Right lobe of liver (tissue), 6 donors: ENCODE data around the gene APOB. TPM values are rescaled to one million over a fixed set of nuclear protein-coding genes. Genes with fewer than 3 reads are reported as not detected.

Experiments used
- ATAC-seq, 4 donors: fragments of 200-7000 bp; cut with Tn5 transposase; one replicate each; pipeline ENCODE4 v1.9.1; 2020; ENCODE audit warnings: mild to moderate bottlenecking in 4 of 4, moderate library complexity in 4 of 4
- DNase-seq, 3 donors: peaks; one replicate each; pipeline ENCODE4 v3.0.0-alpha.2; 2020
- H3K27ac ChIP-seq, 3 donors: fragments of 200-600 bp; one replicate each; pipeline ENCODE4 v1.8.0; 2022
- H3K27me3 ChIP-seq, 2 donors: fragments of 200-600 bp; one replicate each; pipeline ENCODE4 v1.8.0; 2022
- H3K36me3 ChIP-seq, 4 donors: fragments of 200-600 bp; sonication (generic) in 1 of 4; one replicate each; pipeline versions ENCODE4 v1.5.1 to v1.8.0; 2017 to 2022; ENCODE audit warnings: control low read depth in 1 of 4
- H3K4me1 ChIP-seq, 4 donors: fragments of 200-600 bp; sonication (generic) in 1 of 4; one replicate each; pipeline versions ENCODE4 v1.5.1 to v1.8.0; 2017 to 2022; ENCODE audit warnings: control low read depth in 1 of 4
- H3K4me3 ChIP-seq, 3 donors: fragments of 200-600 bp; one replicate each; pipeline ENCODE4 v1.8.0; 2022
- H3K9me3 ChIP-seq, 4 donors: fragments of 200-600 bp; sonication (generic) in 1 of 4; one replicate each; pipeline versions ENCODE4 v1.5.1 to v1.8.0; 2017 to 2022; ENCODE audit warnings: control low read depth in 1 of 4
- CTCF ChIP-seq, 4 donors: fragments of 200-600 bp in 3 of 4; fragments of 450-650 bp in 1 of 4; IDR thresholded peaks; one replicate each; pipeline versions ENCODE4 v1.5.1 to v1.8.0; 2016 to 2022; ENCODE audit warnings: antibody characterized with exemption in 4 of 4, mild to moderate bottlenecking in 2 of 4
- POLR2A ChIP-seq: fragments of 450-650 bp; IDR thresholded peaks from one replicate; pipeline ENCODE4 v1.6.1; 2017; ENCODE audit warnings: antibody characterized with exemption, mild to moderate bottlenecking
- WGBS: methylation state at CpG from one replicate; pipeline ENCODE4 v1.1.6; 2018; ENCODE audit warnings: low coverage, low lambda C conversion rate; ENCODE audit not compliant: insufficient coverage; ENCODE audit errors: missing lambda C conversion rate; 5-methylcytosine and 5-hydroxymethylcytosine counted together
- intact Hi-C, 2 donors: fragments of 100-400 bp; cut with DNase I; formaldehyde crosslinking; loops; one replicate each; pipeline versions ENCODE4 v1.11.2 to v1.14.1; 2022
- total RNA-seq, 6 experiments: library from RNA; depleted of rRNA in 2 of 6; stranded (reverse); fragments of >200 nt in 2 of 6; fragmentation: NEBNext Ultra II Directional in 3 of 6; extraction: Animal tissue kit (Norgen Biotek cat#: 25700) in 3 of 6; gene quantifications; one replicate each; pipeline versions ENCODE4 v1.1.0 to v1.2.4, GENCODE V29; 2016 to 2023
- donor health status: DM: no; HTN: yes; CAD: no.
- donor health status: DM: no; HTN: no; CAD: no.
- donor health status: DM: no; HTN: no; CAD: no.
- donor health status: DM: no; HTN: yes; CAD: no.
- donor health status: DM: no; HTN: yes; CAD: no.

The APOB gene
- total RNA-seq, 6 experiments from 2014 or later = 2,615 to 3,271 (median 2,774) TPM

DNA sequence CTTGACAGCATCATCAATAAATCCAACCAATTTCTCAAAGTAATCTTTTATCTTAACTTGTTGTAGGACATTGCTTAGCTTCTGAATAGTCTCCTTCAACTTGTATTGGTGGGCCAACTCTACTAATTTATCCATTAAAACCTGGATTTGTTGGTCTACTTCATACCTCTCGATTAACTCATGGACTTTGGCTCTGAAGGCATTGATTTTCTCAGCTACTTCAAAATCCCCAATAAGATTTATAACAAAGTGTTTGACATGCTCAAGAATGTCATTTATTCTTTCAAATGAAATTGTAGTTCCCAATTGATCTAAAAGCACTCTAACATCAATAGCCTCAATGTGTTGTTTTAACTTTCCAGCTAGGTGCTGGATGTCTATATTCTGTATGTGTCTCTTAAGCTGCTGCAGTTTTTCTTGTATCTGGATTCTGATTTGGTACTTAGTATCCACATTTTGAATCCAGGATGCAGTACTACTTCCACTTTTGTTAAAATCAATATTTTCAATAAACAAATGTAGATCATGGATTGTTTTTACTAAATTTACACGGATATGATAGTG is 34.1 kb downstream of the APOB start:
- Histone ChIP-seq H3K36me3 (peaks cover 0 to 99% (median 56%) of the 10 kb centered on the region in 4 donors), H3K27me3 (no peaks in the 10 kb centered on the region), H3K27ac (no peak overlapping the region), H3K9me3 (no peaks in the 10 kb centered on the region), H3K4me1 (peaks cover 0 to 10% (median 0%) of the 10 kb centered on the region in 4 donors), H3K4me3 (no peak overlapping the region)
- WGBS = 25% methylated on average over 2 of the region's 2 CpGs
- ATAC-seq = no peak
- no peak for DNase-seq
- intact Hi-C loops = no loop called here
- no peak for TF ChIP-seq POLR2A
- no peak for TF ChIP-seq CTCF (IDR thresholded peaks at IDR 0.05)

DNA sequence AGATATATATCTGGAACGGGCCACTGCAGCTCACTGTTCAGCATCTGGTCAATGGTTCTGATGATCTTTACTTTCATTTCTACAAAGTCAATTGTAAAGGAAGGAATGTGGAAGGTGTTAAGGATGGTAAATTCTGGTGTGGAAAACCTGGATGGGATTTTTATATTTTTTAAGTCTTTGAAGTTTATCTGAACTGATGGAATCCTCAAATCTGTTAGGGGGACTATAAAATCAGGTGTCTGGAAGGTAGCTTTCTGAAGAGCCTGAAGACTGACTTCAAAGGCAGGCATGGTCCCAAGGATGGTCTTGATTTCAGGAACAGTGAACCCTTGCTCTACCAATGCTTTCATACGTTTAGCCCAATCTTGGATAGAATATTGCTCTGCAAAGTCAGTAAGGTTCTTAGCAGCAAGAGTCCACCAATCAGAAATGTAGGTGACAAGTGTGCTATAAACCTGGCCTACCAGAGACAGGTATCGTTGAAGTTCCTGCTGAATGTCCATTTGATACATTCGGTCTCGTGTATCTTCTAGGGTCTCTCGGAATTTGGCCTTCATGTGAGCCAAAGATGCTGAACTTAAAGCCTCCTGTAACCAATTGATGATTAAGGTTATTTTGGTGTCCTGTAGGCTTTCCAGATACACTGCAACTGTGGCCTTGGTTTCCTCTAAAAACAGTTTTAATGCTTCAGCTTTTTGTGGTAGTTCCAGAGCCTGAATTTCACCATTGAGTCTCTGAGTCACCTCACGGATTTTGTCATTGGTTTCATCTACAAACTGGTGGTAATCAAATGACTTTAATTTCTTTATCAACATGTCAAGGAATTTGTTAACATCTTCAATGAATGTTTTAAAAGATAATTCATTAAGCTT is 34.8 kb downstream of the APOB start:
- H3K27ac ChIP-seq = no peak overlapping the region
- DNase-seq (no peak), ATAC-seq (peak in 2 of 4 donors; percentile 0 to 1)
- no peak overlapping the region for H3K4me3 ChIP-seq
- no peak for TF ChIP-seq CTCF (IDR thresholded peaks at IDR 0.05)
- TF ChIP-seq POLR2A = peak; percentile 48
- H3K9me3 ChIP-seq = no peaks in the 10 kb centered on the region
- H3K36me3 ChIP-seq = peaks cover 0 to 99% (median 56%) of the 10 kb centered on the region in 4 donors
- intact Hi-C loops = no loop called here
- no peaks in the 10 kb centered on the region for H3K27me3 ChIP-seq
- 84% methylated on average over 5 of the region's 7 CpGs for WGBS
- H3K4me1 ChIP-seq = peaks cover 0 to 4% (median 0%) of the 10 kb centered on the region in 4 donors

DNA sequence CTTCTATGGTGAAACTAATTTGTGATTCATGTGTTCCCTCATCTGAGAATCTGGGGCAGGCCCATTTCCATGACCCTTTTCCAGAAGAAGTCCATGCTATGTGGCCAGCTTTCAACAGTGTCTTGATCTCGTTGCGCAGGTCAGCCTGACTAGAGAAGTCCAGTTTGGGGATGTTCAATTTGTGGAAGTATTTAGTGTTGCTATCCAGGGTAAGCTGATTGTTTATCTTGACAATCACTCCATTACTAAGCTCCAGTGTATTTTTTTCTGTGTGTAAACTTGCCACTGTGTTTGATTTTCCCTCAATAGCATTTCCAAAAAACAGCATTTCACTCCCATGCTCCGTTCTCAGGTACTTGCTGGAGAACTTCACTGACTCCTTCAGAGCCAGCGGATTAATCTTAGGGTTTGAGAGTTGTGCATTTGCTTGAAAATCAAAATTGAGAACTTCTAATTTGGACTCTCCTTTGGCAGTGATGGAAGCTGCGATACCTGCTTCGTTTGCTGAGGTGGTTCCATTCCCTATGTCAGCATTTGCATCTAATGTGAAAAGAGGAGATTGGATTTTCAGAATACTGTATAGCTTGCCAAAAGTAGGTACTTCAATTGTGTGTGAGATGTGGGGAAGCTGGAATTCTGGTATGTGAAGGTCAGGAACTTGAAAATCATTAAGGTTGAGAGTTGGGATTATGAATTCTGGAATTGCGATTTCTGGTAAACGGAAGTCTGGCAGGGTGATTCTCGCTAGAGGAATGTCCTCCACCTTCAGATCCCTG is 35.7 kb downstream of the APOB start:
- peak in 3 of 4 donors; percentile 1 to 3 (median 1) for ATAC-seq
- intact Hi-C loops = no loop called here
- Histone ChIP-seq H3K4me1 (no peaks in the 10 kb centered on the region), H3K4me3 (no peak overlapping the region), H3K9me3 (no peaks in the 10 kb centered on the region), H3K27ac (no peak overlapping the region), H3K27me3 (no peaks in the 10 kb centered on the region), H3K36me3 (peaks cover 0 to 99% (median 52%) of the 10 kb centered on the region in 4 donors)
- 86% methylated on average over 7 of the region's 9 CpGs for whole genome bisulfite sequencing
- no peak for DNase-seq
- no peak for TF ChIP-seq CTCF (IDR thresholded peaks at IDR 0.05)
- TF ChIP-seq POLR2A = peak; percentile 42

DNA sequence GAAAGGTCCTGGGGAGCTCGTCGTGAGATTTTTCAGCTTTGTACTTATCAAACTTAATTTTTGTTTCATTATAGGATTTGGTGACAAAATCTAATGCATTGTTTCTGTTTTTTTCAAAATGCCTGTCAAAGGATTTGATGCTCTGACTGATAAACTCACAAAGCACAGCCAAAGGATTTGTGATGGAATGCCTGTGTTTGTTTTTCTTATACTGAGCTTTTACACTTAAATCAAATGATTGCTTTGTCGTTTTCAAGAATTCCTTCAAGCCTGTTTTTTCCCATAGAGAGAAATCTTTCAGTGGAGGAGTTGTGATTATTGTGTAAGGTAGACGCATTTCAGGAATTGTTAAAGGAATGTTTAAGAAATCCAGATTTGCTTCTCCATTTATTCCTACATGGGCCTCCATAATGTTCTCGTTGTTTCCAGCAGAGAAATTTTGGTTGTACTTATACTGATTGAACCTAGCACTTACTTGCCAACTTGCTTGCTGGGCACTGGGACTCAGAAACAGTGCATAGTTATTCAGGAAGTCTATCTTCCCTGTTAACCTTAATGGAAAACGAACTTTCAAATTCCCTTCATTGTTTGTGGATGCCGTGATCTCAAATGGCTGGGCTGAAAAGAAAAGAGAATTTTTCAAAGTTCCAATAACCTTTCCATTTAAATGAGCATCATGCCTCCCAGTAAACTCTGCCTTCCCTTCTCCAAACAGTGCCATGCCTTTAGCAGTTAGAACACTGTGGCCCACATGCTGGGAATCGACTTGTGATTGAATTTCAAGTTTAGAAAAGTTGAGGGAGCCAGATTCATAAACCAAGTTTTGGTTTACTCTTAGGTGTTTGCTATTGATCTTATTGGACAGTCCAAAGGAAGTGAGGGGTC is 36.5 kb downstream of the APOB start:
- Histone ChIP-seq H3K4me3 (no peak overlapping the region), H3K36me3 (peaks cover 0 to 98% (median 49%) of the 10 kb centered on the region in 4 donors), H3K4me1 (no peaks in the 10 kb centered on the region), H3K27ac (no peak overlapping the region), H3K9me3 (no peaks in the 10 kb centered on the region), H3K27me3 (no peaks in the 10 kb centered on the region)
- intact Hi-C loops = no loop called here
- 73% methylated on average over 8 of the region's 8 CpGs for WGBS
- TF ChIP-seq CTCF (IDR thresholded peaks at IDR 0.05) (no peak), POLR2A (no peak)
- no peak for DNase-seq
- ATAC-seq = peak in 1 of 4 donors; percentile 0
